ENCODE data around the gene INHBB.

The INHBB gene

DNA sequence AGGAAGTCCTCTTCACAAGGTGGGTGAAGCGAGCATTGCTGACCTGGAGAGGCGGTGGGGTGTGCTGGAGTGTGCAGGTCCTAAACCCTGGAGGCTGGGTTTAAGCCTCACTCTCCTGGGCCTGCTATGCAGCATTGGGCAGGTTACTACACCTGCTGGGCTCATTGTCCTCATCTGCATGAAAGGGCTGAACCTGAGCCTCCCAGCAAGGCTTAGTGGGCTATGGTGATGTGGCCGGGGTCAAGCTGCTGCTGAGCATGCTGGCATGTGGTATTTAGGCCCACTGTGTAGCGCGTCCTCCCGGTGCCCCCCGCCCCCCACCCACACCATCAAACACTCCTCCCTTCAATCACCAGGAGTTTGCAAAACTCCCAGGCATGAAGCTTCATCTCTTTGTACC, 37.3 kb downstream of the INHBB start:
- Histone ChIP-seq H3K9ac (ENCODE audit: low read length) (no peak overlapping the region), H3K36me3 (replicated peaks; ENCODE audit: insufficient read depth, low read length) (no peaks in the 10 kb centered on the region), H3K9me2 (replicated peaks; ENCODE audit: insufficient read depth, low read length) (no peaks in the 10 kb centered on the region), H3K27me3 (replicated peaks; ENCODE audit: insufficient read depth, low read length) (no peaks in the 10 kb centered on the region), H3K27ac (ENCODE audit: low read length) (no peak overlapping the region), H3K9me3 (replicated peaks; ENCODE audit: insufficient read depth, low read length) (no peaks in the 10 kb centered on the region), H3K4me1 (ENCODE audit: low read length) (no peaks in the 10 kb centered on the region), H4K20me1 (ENCODE audit: insufficient read depth, low read length) (no peaks in the 10 kb centered on the region), H3K4me3 (ENCODE audit: low read length) (no peak overlapping the region), H3K79me2 (ENCODE audit: low read length) (no peaks in the 10 kb centered on the region), H3K4me2 (ENCODE audit: low read depth, low read length) (no peak overlapping the region), H3F3A (ENCODE audit: insufficient read depth, low read length) (no peaks in the 10 kb centered on the region), H2AFZ (ENCODE audit: low read length) (no peak overlapping the region)
- TF ChIP-seq, protein P1, sequence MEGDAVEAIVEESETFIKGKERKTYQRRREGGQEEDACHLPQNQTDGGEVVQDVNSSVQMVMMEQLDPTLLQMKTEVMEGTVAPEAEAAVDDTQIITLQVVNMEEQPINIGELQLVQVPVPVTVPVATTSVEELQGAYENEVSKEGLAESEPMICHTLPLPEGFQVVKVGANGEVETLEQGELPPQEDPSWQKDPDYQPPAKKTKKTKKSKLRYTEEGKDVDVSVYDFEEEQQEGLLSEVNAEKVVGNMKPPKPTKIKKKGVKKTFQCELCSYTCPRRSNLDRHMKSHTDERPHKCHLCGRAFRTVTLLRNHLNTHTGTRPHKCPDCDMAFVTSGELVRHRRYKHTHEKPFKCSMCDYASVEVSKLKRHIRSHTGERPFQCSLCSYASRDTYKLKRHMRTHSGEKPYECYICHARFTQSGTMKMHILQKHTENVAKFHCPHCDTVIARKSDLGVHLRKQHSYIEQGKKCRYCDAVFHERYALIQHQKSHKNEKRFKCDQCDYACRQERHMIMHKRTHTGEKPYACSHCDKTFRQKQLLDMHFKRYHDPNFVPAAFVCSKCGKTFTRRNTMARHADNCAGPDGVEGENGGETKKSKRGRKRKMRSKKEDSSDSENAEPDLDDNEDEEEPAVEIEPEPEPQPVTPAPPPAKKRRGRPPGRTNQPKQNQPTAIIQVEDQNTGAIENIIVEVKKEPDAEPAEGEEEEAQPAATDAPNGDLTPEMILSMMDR (IDR thresholded peaks at IDR 0.05; ENCODE audit: low read length), result no peak
- no peak for TF ChIP-seq EZH2 (optimal IDR thresholded peaks at IDR 0.05; ENCODE audit: low read depth, low read length)
- no peak for TF ChIP-seq EZH2phosphoT487 (IDR thresholded peaks at IDR 0.05; ENCODE audit: low read length)
- DNase-seq, result no peak

GRCh38 chr2:120383631-120384340, 37.9 kb downstream of the INHBB start:
- H2AFZ ChIP-seq (ENCODE audit: low read length), result no peak overlapping the region
- no peak overlapping the region for H3K4me2 ChIP-seq (ENCODE audit: low read depth, low read length)
- no peak overlapping the region for H3K4me3 ChIP-seq (ENCODE audit: low read length)
- no peaks in the 10 kb centered on the region for H3K36me3 ChIP-seq (replicated peaks; ENCODE audit: insufficient read depth, low read length)
- no peaks in the 10 kb centered on the region for H3F3A ChIP-seq (ENCODE audit: insufficient read depth, low read length)
- no peaks in the 10 kb centered on the region for H3K9me3 ChIP-seq (replicated peaks; ENCODE audit: insufficient read depth, low read length)
- H4K20me1 ChIP-seq (ENCODE audit: insufficient read depth, low read length), result no peaks in the 10 kb centered on the region
- TF ChIP-seq, protein P1 (IDR thresholded peaks at IDR 0.05; ENCODE audit: low read length), result no peak
- TF ChIP-seq EZH2 (optimal IDR thresholded peaks at IDR 0.05; ENCODE audit: low read depth, low read length), result no peak
- TF ChIP-seq EZH2phosphoT487 (IDR thresholded peaks at IDR 0.05; ENCODE audit: low read length), result no peak
- DNase-seq, result no peak
- H3K79me2 ChIP-seq (ENCODE audit: low read length), result no peaks in the 10 kb centered on the region
- no peak overlapping the region for H3K9ac ChIP-seq (ENCODE audit: low read length)
- no peaks in the 10 kb centered on the region for H3K27me3 ChIP-seq (replicated peaks; ENCODE audit: insufficient read depth, low read length)
- no peak overlapping the region for H3K27ac ChIP-seq (ENCODE audit: low read length)
- no peaks in the 10 kb centered on the region for H3K4me1 ChIP-seq (ENCODE audit: low read length)
- H3K9me2 ChIP-seq (replicated peaks; ENCODE audit: insufficient read depth, low read length), result no peaks in the 10 kb centered on the region

DNA sequence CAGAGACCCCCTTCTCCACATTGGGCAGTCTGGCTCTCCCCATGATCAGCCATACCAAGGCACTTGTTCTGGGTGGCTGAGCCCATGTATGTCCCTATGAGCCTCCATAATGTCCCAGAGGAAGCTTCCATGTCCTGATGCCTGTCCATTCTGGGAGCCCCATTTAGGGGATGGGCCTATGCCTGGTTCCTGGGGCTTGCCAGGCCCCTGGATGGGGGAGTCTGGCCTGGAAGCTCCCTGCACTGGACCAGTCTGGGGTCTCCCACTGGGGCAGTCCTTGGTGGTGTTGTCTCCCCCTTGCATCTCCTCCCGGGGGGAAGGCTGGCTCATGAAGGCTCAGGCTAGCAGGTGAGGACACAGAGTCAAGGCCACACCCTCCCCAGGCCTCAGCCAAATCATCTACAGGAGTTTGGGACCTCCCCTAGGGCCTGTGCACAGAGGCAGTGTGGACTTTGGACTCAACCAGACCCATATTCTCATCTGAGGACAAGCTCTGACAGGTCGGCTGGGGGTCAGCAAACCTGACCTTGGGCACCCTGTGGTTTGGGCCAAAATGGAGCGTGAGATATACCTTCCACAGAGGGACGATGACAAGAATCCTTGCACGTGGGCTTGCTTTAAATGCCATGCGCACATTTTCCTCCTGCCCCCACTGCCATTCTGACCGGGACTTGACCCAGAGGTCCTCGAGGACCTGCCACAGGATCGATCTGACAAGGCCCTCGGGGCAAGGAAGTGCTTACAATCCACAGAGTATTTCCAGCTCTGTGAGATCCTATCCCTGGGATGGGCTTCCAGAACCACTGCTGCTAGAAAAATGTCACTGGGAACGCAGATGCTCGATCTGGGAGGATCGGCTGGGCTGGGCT, 38.8 kb downstream of the INHBB start:
- no peak overlapping the region for H2AFZ ChIP-seq (ENCODE audit: low read length)
- no peak overlapping the region for H3K4me2 ChIP-seq (ENCODE audit: low read depth, low read length)
- H3K4me3 ChIP-seq (ENCODE audit: low read length), result no peak overlapping the region
- H3K79me2 ChIP-seq (ENCODE audit: low read length), result no peaks in the 10 kb centered on the region
- H3K9me3 ChIP-seq (replicated peaks; ENCODE audit: insufficient read depth, low read length), result no peaks in the 10 kb centered on the region
- no peaks in the 10 kb centered on the region for H4K20me1 ChIP-seq (ENCODE audit: insufficient read depth, low read length)
- no peak for TF ChIP-seq EZH2 (optimal IDR thresholded peaks at IDR 0.05; ENCODE audit: low read depth, low read length)
- no peak for TF ChIP-seq EZH2phosphoT487 (IDR thresholded peaks at IDR 0.05; ENCODE audit: low read length)
- TF ChIP-seq, protein P1 (IDR thresholded peaks at IDR 0.05; ENCODE audit: low read length), result no peak
- no peaks in the 10 kb centered on the region for H3K9me2 ChIP-seq (replicated peaks; ENCODE audit: insufficient read depth, low read length)
- no peaks in the 10 kb centered on the region for H3K36me3 ChIP-seq (replicated peaks; ENCODE audit: insufficient read depth, low read length)
- no peak overlapping the region for H3K27ac ChIP-seq (ENCODE audit: low read length)
- no peaks in the 10 kb centered on the region for H3F3A ChIP-seq (ENCODE audit: insufficient read depth, low read length)
- no peak for DNase-seq
- no peaks in the 10 kb centered on the region for H3K4me1 ChIP-seq (ENCODE audit: low read length)
- no peak overlapping the region for H3K9ac ChIP-seq (ENCODE audit: low read length)
- H3K27me3 ChIP-seq (replicated peaks; ENCODE audit: insufficient read depth, low read length), result no peaks in the 10 kb centered on the region
